ENCODE data around the gene TUBB8. TPM values are rescaled to one million over a fixed set of nuclear protein-coding genes. Genes with fewer than 3 reads are reported as not detected.

TUBB8 gene
- total and polyA plus RNA-seq, 10 of the 15 experiments (the other 5 are each of a cell fraction or from before 2014, with no cell fraction given) = not detected

- intact Hi-C loops (cut with micrococcal nuclease; ENCODE audit: unreplicated experiment) (no loop called here), in situ Hi-C loops (cut with MboI) (no loop called here)
- no peaks in the 10 kb centered on the region for H3K4me1 ChIP-seq (ENCODE audit: control insufficient read depth, insufficient read depth, low read length)
- no peak overlapping the region for H3K27ac ChIP-seq (ENCODE audit: control insufficient read depth, insufficient read depth)
- SMC1A ChIA-PET (ENCODE audit: uncharacterized antibody, unreplicated experiment) = no interaction called here
- H3K4me3 ChIP-seq = no peak overlapping the region
- no peak overlapping the region for H2AFZ ChIP-seq (ENCODE audit: control insufficient read depth, low read depth, low read length)
- no peak overlapping the region for H3K4me2 ChIP-seq (ENCODE audit: control insufficient read depth, insufficient read depth)
- no peak for ATAC-seq
- H3K27me3 ChIP-seq (replicated peaks in 1 of 2; ENCODE audit: control insufficient read depth in 2 of 2, insufficient read depth in 2 of 2, low read length in 1 of 2) = no peaks in the 10 kb centered on the region
- 0% methylated on average over 4 of the region's 4 CpGs for WGBS (ENCODE audit: insufficient coverage, insufficient replicate concordance, low lambda C conversion rate, missing lambda C conversion rate)
- BruUV-seq (replicated peaks) = no TSS peak
- H4K20me1 ChIP-seq (ENCODE audit: control insufficient read depth, insufficient read depth) = no peaks in the 10 kb centered on the region
- no peak overlapping the region for H3K9ac ChIP-seq (ENCODE audit: control insufficient read depth, insufficient read depth, low read length)
- no peak for DNase-seq (ENCODE audit: low read depth, low spot score)
- RAD21 ChIA-PET (ENCODE audit: unreplicated experiment) = no interaction called here
- TF ChIP-seq E2F8 (IDR thresholded peaks at IDR 0.05; ENCODE audit: low read depth, partially characterized antibody) (no peak), EZH2 (IDR thresholded peaks at IDR 0.05; ENCODE audit: borderline replicate concordance, control insufficient read depth, low read depth, low read length) (no peak), BHLHE40 (IDR thresholded peaks at IDR 0.05; ENCODE audit: borderline replicate concordance in 1 of 2, low read depth in 2 of 2, low read length in 1 of 2) (peak in 1 of 2 experiments; percentile 49; a peak in 1 of 4 replicates), SPI1 (IDR thresholded peaks at IDR 0.05; ENCODE audit: borderline replicate concordance, insufficient read depth, low read depth, low read length) (no peak), ZNF687 (IDR thresholded peaks at IDR 0.05) (no peak), NRF1 (conservative IDR thresholded peaks at IDR 0.05; ENCODE audit: low read depth, low read length) (no peak)
- H3K9me3 ChIP-seq (replicated peaks; ENCODE audit: control insufficient read depth, insufficient read depth, low read length) = no peaks in the 10 kb centered on the region
- no peak for FAIRE-seq
- H3K36me3 ChIP-seq (ENCODE audit: control insufficient read depth in 2 of 2, insufficient read depth in 2 of 2, low read length in 1 of 2) = no peaks in the 10 kb centered on the region
- POLR2A ChIA-PET = no interaction called here
- CTCF ChIA-PET = interaction anchor here (0.9 kb wide), 1 partner anchor 22 kb away, joined by 3 read pairs; no protein-coding TSS in a partner anchor
- H3K79me2 ChIP-seq (ENCODE audit: control insufficient read depth, insufficient read depth, low read length) = no peaks in the 10 kb centered on the region
These were observed 39.2 kb upstream of the TUBB8 start for GRCh38 chr10:88253-88652.

Data from GM12878 (cell line).